Mesenchymal stem cell (in vitro differentiated cells and primary cell): ENCODE results near the gene RBM4. TPM values are rescaled to one million over a fixed set of nuclear protein-coding genes. Genes with fewer than 3 reads are reported as not detected.

Experiments used
- DNase-seq: peaks from one replicate; pipeline ENCODE4 v3.0.0-alpha.2; 2013
- H2AFZ ChIP-seq: one replicate; pipeline ENCODE4 v1.6.1; 2013; ENCODE audit warnings: low read depth, mild to moderate bottlenecking, control low read depth, inconsistent platforms, low read length, moderate library complexity
- H2AK5ac ChIP-seq: 2 replicates; pipeline ENCODE4 v1.6.1; 2013; ENCODE audit warnings: low read length, moderate library complexity, mild to moderate bottlenecking, inconsistent platforms; ENCODE audit not compliant: severe bottlenecking
- H2BK120ac ChIP-seq: one replicate; pipeline ENCODE4 v1.6.1; 2013; ENCODE audit warnings: low read depth, mild to moderate bottlenecking, inconsistent platforms, low read length, moderate library complexity
- H2BK12ac ChIP-seq, 2 experiments: one replicate each; pipeline ENCODE4 v1.6.1; 2013; ENCODE audit warnings: inconsistent platforms in 2 of 2, low read length in 2 of 2, mild to moderate bottlenecking in 2 of 2, moderate library complexity in 2 of 2, control low read depth in 1 of 2
- H2BK15ac ChIP-seq: one replicate; pipeline ENCODE4 v1.6.1; 2013; ENCODE audit warnings: mild to moderate bottlenecking, low read depth, inconsistent platforms; ENCODE audit not compliant: poor library complexity, severe bottlenecking
- H2BK5ac ChIP-seq: 2 replicates; pipeline ENCODE4 v1.6.1; 2013; ENCODE audit warnings: low read depth, mild to moderate bottlenecking, low read length, control low read depth, inconsistent platforms; ENCODE audit not compliant: poor library complexity, severe bottlenecking
- H3K14ac ChIP-seq, 2 experiments: one replicate each; pipeline ENCODE4 v1.6.1; 2013; ENCODE audit warnings: inconsistent platforms in 2 of 2, low read length in 2 of 2, control low read depth in 1 of 2, mild to moderate bottlenecking in 1 of 2, moderate library complexity in 1 of 2
- H3K18ac ChIP-seq, 2 experiments: one replicate each; pipeline ENCODE4 v1.6.1; 2013; ENCODE audit warnings: inconsistent platforms in 2 of 2, low read length in 2 of 2, control low read depth in 1 of 2, low read depth in 1 of 2, mild to moderate bottlenecking in 1 of 2
- H3K23ac ChIP-seq, 2 experiments: one replicate each; pipeline ENCODE4 v1.6.1; 2013; ENCODE audit warnings: inconsistent platforms in 2 of 2, low read length in 2 of 2, mild to moderate bottlenecking in 2 of 2, moderate library complexity in 2 of 2, control low read depth in 1 of 2
- H3K27ac ChIP-seq: 2 replicates; pipeline ENCODE4 v1.5.1; 2013; ENCODE audit warnings: mild to moderate bottlenecking, moderate library complexity, low read length, control low read depth, inconsistent platforms; ENCODE audit not compliant: poor library complexity, severe bottlenecking
- H3K27me3 ChIP-seq, 2 experiments: 2 replicates each; pipeline versions ENCODE4 v1.6.1 to v1.7.0; 2013; ENCODE audit warnings: low read length in 2 of 2, mild to moderate bottlenecking in 2 of 2, moderate library complexity in 2 of 2, control low read depth in 1 of 2, inconsistent platforms in 1 of 2; ENCODE audit not compliant: control insufficient read depth in 1 of 2, insufficient read depth in 1 of 2
- H3K36me3 ChIP-seq, 2 experiments: 2 replicates each; pipeline versions ENCODE4 v1.6.1 to v1.7.0; 2013; ENCODE audit warnings: low read length in 2 of 2, control low read depth in 1 of 2, inconsistent platforms in 1 of 2, low read depth in 1 of 2, mild to moderate bottlenecking in 1 of 2; ENCODE audit not compliant: insufficient read depth in 2 of 2, control insufficient read depth in 1 of 2
- H3K4ac ChIP-seq, 2 experiments: one replicate each; pipeline ENCODE4 v1.6.1; 2013; ENCODE audit warnings: inconsistent platforms in 2 of 2, low read length in 2 of 2, mild to moderate bottlenecking in 2 of 2, moderate library complexity in 2 of 2, control low read depth in 1 of 2, low read depth in 1 of 2
- H3K4me1 ChIP-seq: 2 replicates; pipeline ENCODE4 v1.6.1; 2013; ENCODE audit warnings: low read depth, low read length, control low read depth; ENCODE audit not compliant: control insufficient read depth, insufficient read depth
- H3K4me2 ChIP-seq: 2 replicates; pipeline ENCODE4 v1.6.1; 2013; ENCODE audit warnings: low read length, mild to moderate bottlenecking, inconsistent platforms; ENCODE audit not compliant: poor library complexity, severe bottlenecking
- H3K4me3 ChIP-seq, 2 experiments: 2 replicates each; pipeline versions ENCODE4 v1.5.1 to v1.7.0; 2013; ENCODE audit warnings: low read length in 2 of 2, mild to moderate bottlenecking in 2 of 2, control low read depth in 1 of 2, low read depth in 1 of 2; ENCODE audit not compliant: insufficient read depth in 1 of 2
- H3K79me1 ChIP-seq: replicated peaks from 2 replicates; pipeline ENCODE4 v1.6.1; 2013; ENCODE audit warnings: mild to moderate bottlenecking, control low read depth, low read length, inconsistent platforms; ENCODE audit not compliant: poor library complexity, severe bottlenecking
- H3K9ac ChIP-seq: 2 replicates; pipeline ENCODE4 v1.7.0; 2013; ENCODE audit warnings: mild to moderate bottlenecking, low read length, moderate library complexity
- H3K9me3 ChIP-seq: 2 replicates; pipeline ENCODE4 v1.7.0; 2013; ENCODE audit warnings: mild to moderate bottlenecking, low read length; ENCODE audit not compliant: control insufficient read depth
- H4K8ac ChIP-seq: one replicate; pipeline ENCODE4 v1.6.1; 2013; ENCODE audit warnings: inconsistent platforms, mild to moderate bottlenecking, low read length, moderate library complexity
- H4K91ac ChIP-seq: one replicate; pipeline ENCODE4 v1.6.1; 2013; ENCODE audit warnings: mild to moderate bottlenecking, low read length, inconsistent platforms
- WGBS: methylation state at CpG from one replicate; pipeline ENCODE4 v1.1.7; 2013; ENCODE audit warnings: mixed read lengths; 5-methylcytosine and 5-hydroxymethylcytosine counted together
- small RNA-seq: library from polyadenylated mRNA; stranded (forward); fragments of <200 nt; extraction: miRNeasy Mini kit (QIAGEN cat#:217004); gene quantifications from one replicate; pipeline ENCODE3, GENCODE V24; 2013; ENCODE audit warnings: low read depth

RBM4 gene

DNA sequence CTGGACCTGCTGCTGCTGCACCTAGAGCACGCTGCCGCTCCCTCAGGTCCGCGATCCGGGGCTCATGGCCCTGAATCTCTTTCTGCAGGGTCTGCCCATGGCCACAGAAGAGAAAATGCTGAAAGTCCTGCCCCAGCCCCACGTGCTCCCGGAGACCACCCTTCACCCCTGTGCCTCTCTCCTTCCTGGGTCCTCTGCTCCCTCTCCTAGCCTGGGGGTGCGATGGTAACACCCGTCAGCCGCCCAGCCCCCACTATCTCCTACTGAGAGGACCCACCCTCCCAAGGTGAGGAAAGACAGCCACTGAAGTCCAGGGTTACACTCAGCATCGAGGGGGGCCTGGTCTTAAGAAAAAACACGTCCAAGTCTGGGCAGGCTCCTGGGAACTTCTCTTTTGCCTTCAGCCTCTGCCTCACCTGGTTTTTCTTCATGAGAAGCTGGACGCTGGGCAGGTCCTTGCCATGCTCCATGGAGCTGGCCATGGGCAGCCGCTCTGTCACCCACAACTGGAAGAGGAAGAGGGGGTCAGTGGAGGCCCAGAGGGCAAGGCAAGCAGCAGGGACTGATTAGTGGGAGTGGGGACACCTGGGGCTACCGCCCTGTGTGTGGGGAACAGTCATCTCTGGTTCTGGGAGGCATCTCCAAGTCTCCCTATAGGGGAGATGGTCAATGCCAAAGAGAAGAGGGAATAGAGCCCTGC, 55.0 kb downstream of the RBM4 start:
- Histone ChIP-seq H3K23ac (no peak overlapping the region), H3K4me1 (no peaks in the 10 kb centered on the region), H3K4ac (no peak overlapping the region), H2BK120ac (no peak overlapping the region), H3K4me3 (no peak overlapping the region), H3K27me3 (peaks cover 0 to 2% of the 10 kb centered on the region in 2 experiments), H4K8ac (no peak overlapping the region), H3K18ac (no peak overlapping the region), H3K4me2 (no peak overlapping the region), H2BK12ac (no peak overlapping the region), H2AK5ac (no peak overlapping the region), H3K9ac (no peak overlapping the region), H2BK15ac (no peak overlapping the region), H3K36me3 (peaks cover 0 to 92% of the 10 kb centered on the region in 2 experiments), H3K14ac (no peak overlapping the region), H3K9me3 (peaks cover under 1% of the 10 kb centered on the region), H3K79me1 (peaks cover 14% of the 10 kb centered on the region), H2AFZ (no peak overlapping the region), H2BK5ac (no peak overlapping the region), H3K27ac (no peak overlapping the region), H4K91ac (no peak overlapping the region)
- 92% methylated on average over 15 of the region's 15 CpGs for WGBS
- no peak for DNase-seq

DNA sequence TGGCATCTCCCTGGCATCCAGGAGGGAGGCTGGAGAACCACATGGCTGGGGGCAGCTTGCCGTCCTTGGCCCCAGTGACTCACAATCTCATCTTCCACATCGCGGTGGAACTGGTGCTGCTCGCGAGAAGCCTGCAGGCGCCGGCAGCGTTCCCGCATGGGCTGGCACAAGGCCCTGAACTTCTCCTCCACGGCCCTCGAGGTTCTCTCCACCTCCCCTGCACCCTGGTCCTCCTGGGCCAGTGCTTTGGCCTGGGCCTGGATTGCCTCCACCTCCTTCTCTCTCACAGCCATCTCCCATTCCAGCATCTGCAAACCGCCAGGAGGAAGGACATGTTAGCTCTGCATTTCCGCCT, 55.5 kb downstream of the RBM4 start:
- H2BK15ac ChIP-seq = no peak overlapping the region
- no peak overlapping the region for H3K14ac ChIP-seq
- no peak overlapping the region for H3K4ac ChIP-seq
- H3K4me3 ChIP-seq = no peak overlapping the region
- no peaks in the 10 kb centered on the region for H3K27me3 ChIP-seq
- no peak overlapping the region for H3K4me2 ChIP-seq
- H2BK120ac ChIP-seq = no peak overlapping the region
- peaks cover 0 to 92% of the 10 kb centered on the region in 2 experiments for H3K36me3 ChIP-seq
- no peak for DNase-seq
- 92% methylated on average over 13 of the region's 13 CpGs for WGBS
- H2BK12ac ChIP-seq = no peak overlapping the region
- peaks cover 10% of the 10 kb centered on the region for H3K79me1 ChIP-seq
- H2BK5ac ChIP-seq = no peak overlapping the region
- no peak overlapping the region for H2AFZ ChIP-seq
- no peaks in the 10 kb centered on the region for H3K4me1 ChIP-seq
- no peak overlapping the region for H3K18ac ChIP-seq
- no peak overlapping the region for H4K91ac ChIP-seq
- no peak overlapping the region for H3K27ac ChIP-seq
- H4K8ac ChIP-seq = no peak overlapping the region
- no peak overlapping the region for H2AK5ac ChIP-seq
- H3K9ac ChIP-seq = peak overlapping the region; percentile 30
- no peak overlapping the region for H3K23ac ChIP-seq
- peaks cover 5% of the 10 kb centered on the region for H3K9me3 ChIP-seq

DNA sequence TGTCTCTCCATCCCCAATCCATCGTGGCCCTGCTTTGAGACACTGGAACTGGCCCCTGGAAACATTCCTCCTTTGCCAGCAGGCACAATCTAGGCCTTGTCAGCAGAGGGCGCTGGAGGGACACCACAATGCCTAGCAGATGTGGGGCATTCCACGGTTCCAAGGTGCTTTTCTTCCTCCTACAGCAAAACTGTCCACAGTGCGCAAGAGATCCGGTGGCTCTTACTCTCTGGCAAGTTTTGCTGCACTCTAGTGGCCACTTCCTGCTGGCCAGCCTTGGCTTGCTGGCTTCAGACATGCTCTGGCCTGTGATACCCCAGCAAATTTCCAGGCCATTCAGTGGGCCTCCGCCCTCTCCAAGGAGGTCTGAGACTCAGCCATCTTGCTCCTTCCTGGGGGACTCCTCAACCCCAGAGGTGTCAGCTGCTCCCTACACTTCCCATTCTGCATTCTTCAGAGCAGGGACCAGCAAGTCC, 56.3 kb downstream of the RBM4 start:
- Histone ChIP-seq H3K4me3 (no peak overlapping the region), H3K23ac (no peak overlapping the region), H2BK12ac (no peak overlapping the region), H2AK5ac (no peak overlapping the region), H3K4me1 (no peaks in the 10 kb centered on the region), H4K8ac (peak overlapping the region; percentile 74), H2BK15ac (no peak overlapping the region), H4K91ac (no peak overlapping the region), H2AFZ (no peak overlapping the region), H3K79me1 (peaks cover 10% of the 10 kb centered on the region), H3K18ac (no peak overlapping the region), H3K4ac (no peak overlapping the region), H3K4me2 (no peak overlapping the region), H2BK5ac (no peak overlapping the region), H3K27ac (peak overlapping the region; percentile 64), H3K14ac (no peak overlapping the region), H3K9me3 (peaks cover 13% of the 10 kb centered on the region), H3K27me3 (no peaks in the 10 kb centered on the region), H3K9ac (peak overlapping the region; percentile 57), H2BK120ac (no peak overlapping the region), H3K36me3 (peaks cover 0 to 92% of the 10 kb centered on the region in 2 experiments)
- WGBS = 28% methylated on average over 6 of the region's 6 CpGs
- peak; percentile 98 for DNase-seq

Small RNAs within 50 kb of the gene (small RNA-seq; reads per million reads assigned to genes)
- not detected for gene RNU4-39P
